HL-60/S4 treated with phorbol 12-myristate 13-acetate at 8.2 ng/mL for 4 days and 3 days (cell line): ENCODE results near the gene WDR48.

Experiments used
- in situ Hi-C: fragments of 300-500 bp; cut with MboI; formaldehyde crosslinking; loops from 2 replicates; pipeline ENCODE4 v1.15.0; 2022; ENCODE audit warnings: low sequenced_read_pairs

The WDR48 gene

DNA sequence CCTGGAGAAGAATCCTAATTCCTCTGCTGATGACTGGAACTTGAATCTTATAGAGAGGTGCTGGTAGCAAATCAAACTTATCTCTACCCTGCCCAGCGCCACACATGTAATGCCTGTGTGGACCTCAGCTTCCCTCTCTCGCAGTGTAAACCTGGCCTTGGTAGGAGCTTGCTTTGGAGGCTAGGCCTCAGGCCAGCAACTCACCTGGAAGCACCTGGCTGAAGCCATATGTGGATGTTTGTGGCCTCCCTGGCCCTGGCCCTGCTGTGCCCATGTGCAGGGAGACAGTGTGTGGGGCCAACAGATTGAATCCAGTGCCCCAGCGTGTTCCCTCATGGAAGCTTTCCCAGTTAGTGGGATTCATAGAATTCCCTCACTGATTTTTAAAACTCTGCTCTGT lies 64.1 kb downstream of the WDR48 start:
- in situ Hi-C loops: no loop called here

DNA sequence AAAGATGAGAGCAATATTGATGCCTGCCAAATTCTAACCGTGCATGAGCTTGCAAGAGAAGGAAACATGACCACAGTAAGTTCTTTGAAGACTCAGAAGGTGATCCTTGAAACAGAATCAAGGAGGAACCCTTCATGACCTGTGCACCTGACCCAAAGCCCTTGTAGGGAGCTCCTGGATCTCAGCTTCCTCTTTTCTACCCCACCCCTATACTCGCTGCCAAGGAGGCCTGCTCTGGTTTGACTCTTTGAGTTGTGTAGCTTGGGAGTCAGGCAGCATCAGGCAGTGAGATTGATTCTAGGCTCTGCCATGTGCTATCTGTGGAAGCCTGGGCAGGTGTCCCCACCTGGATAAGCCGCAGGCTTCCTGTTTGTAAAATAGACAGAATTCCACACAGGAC lies 66.3 kb downstream of the WDR48 start:
- in situ Hi-C loops: no loop called here

DNA sequence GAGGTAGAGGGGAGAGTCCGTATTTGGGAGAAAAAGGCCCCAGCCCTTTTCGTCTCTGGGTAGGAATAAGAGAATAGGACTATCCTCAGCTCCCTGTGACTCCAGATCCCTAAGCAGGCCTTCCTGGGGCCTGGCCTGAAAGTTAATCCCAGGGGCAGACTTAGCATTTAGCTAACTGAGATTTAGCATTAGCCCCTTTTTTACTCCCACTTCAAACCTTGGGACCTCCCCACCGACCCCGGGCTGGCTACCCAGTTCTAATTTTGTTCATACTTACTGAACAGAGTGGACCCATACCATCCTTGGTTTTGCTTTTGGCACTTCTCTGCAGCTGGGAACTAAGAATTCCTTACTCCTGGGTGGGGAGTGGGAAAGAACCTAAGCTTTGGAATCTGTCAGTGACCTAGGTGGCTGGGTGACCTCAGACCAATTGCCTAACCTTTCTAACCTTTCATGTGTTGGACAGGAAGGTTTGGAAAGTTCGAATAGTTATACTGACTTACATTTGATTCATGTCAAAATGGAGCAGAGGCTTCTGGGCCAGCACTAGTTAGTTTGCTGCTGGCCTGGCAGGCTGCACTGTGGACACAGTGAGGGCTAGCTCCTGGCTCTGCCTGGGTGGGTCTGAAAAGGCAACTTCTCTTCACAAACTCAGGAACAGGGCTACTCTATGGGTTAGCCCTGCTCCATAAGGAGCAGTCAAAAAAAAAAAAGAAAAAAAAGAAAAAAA lies 67.3 kb downstream of the WDR48 start:
- in situ Hi-C loops: no loop called here

DNA sequence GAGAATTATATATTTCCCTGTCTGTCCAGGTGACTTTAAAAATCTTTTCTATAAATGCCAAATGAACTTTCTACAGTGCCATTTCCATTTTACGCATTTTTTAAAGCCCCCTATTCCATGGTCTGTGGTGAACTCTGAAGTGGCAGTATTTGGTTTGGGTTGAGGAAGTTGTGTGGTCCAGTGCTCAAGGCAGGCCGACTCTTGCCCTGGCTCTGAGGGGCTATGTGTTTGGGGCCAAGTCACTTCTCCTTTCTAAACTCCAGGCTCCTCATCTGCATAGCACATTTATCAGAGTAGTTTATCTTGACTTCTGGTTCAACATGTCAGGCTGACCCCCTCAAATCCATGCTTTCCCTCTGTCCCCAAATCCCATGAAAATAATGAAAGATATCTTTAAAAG lies 69.8 kb downstream of the WDR48 start:
- in situ Hi-C loops: no loop called here

GRCh38 chr3:39122813-39123212 lies 71.0 kb downstream of the WDR48 start:
- in situ Hi-C loops: no loop called here

DNA sequence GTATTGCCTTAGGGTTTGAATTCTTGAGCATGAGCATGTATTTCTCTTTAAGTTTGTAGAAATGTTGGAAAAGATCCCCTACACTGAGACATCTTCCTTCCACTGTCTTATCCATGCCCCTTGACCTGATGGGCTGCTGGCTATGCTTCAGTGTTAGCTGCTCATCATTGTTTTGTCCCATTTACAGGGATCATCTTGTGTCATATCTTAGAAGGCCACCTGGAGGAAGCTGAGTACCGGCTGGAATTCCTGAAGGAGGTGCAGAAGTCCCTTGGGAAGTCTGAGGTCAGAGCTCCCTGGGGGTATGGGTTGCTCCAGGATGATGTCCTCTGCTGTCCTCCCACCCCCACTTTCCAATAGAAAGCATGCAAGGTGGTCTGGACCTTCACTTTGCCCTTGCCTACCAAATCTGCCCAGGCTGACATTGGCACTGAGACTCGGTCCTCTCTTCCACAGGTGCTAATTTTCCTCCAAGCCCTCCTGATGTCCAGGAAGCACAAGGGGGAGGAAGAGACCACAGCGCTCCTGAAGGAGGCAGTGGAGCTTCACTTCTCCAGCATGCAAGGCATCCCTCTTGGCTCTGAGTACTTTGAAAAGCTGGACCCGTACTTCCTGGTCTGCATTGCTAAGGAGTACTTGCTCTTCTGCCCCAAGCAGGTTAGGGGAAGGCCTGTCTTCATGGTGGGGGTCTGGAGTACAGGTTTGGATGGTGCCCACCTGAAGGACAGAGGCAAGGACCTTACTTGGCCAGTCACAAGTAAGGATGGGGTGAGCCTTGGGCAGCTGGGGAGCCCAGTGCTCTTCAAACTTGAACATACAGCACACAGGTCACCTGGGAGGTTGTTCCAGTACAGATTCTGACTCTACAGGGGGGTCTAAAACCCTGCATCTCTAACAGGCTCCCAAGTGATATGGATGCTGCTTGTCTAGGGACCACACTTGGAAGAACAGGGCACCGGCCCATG lies 73.3 kb downstream of the WDR48 start:
- in situ Hi-C loops: no loop called here

GRCh38 chr3:39125841-39126500 lies 74.2 kb downstream of the WDR48 start:
- in situ Hi-C loops: no loop called here

DNA sequence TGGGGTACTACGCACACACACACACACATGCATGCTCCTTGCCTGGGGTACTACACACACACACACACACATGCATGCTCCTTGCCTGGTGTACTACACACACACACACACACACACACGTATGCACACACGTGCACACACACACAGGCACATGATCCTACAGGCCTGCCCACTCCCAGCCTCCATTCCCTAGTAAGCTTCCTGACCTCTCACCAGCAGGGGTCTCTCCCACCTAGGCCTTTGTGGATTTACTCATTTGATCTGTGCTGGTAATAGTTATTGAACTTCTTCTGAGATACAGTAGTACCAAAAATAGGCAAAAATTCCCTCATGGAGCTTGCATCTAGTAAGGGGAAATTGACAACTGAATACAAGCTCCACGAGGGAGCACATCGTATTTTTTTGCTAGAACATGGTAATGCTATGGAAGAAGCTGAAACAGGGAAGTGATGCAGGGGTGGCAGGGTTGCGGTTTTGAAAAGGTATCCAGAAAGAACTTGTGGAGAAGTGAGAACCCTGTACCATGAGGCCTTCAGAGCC lies 74.8 kb downstream of the WDR48 start:
- in situ Hi-C loops: no loop called here

GRCh38 chr3:39127269-39127907 lies 75.6 kb downstream of the WDR48 start:
- in situ Hi-C loops: no loop called here

DNA sequence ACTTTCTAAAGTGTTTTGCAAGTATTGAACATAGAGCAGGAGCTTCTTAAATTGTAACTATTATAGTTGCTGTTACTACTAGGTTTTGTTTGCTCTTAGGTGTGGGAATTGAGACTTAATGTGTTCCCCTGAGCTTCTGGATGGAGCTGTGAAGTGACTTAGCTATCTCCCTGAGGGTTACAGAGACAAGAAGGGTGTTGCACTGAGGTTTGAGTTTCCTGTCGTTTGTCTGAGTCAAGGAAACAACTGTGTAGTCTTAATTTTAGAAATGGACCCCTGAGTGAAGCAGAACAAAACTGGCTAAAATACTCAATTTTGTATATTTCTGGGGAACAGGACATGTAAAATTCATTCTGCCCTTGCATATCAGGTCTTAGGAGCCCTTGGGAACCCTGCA lies 76.1 kb downstream of the WDR48 start:
- in situ Hi-C loops: no loop called here

DNA sequence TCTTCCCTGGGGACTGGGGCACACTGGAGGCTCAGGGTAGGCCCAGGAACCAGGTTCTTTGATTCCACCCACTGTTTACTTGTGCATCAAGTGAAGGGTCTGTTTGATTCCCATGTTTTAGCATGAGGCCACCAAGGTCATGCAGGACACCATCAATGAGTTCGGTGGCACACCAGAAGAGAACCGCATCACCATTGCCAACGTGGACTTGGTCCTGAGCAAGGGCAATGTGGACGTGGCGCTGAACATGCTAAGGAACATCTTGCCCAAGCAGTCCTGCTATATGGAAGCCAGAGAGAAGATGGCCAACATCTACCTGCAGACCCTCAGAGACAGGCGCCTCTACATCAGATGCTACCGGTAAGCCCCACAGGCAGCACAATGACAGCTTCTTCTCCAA lies 77.1 kb downstream of the WDR48 start:
- in situ Hi-C loops: no loop called here

GRCh38 chr3:39130026-39130425 lies 78.2 kb downstream of the WDR48 start:
- in situ Hi-C loops: no loop called here

DNA sequence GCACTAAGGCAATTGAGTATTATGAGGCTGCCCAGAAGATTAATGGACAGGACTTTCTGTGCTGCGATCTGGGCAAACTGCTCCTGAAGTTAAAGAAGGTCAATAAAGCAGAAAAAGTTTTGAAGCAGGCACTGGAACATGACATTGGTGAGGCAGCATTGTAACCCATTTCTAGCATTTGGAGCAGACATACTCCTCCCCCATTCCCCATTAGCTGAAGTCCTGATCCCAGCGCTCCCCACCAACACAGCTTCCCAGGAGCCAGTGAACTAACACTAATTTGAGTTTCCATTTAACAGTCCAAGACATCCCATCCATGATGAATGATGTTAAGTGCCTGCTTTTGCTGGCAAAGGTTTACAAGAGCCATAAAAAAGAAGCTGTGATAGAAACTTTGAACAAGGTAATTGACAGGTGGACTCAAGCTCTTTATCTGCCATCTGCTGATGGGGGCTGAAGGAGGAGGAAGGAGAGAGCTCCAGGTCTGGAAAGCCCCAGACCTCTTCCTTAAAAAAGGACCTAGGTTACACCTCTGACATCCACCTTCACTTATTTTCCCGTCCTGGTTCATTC lies 79.0 kb downstream of the WDR48 start:
- in situ Hi-C loops: no loop called here

DNA sequence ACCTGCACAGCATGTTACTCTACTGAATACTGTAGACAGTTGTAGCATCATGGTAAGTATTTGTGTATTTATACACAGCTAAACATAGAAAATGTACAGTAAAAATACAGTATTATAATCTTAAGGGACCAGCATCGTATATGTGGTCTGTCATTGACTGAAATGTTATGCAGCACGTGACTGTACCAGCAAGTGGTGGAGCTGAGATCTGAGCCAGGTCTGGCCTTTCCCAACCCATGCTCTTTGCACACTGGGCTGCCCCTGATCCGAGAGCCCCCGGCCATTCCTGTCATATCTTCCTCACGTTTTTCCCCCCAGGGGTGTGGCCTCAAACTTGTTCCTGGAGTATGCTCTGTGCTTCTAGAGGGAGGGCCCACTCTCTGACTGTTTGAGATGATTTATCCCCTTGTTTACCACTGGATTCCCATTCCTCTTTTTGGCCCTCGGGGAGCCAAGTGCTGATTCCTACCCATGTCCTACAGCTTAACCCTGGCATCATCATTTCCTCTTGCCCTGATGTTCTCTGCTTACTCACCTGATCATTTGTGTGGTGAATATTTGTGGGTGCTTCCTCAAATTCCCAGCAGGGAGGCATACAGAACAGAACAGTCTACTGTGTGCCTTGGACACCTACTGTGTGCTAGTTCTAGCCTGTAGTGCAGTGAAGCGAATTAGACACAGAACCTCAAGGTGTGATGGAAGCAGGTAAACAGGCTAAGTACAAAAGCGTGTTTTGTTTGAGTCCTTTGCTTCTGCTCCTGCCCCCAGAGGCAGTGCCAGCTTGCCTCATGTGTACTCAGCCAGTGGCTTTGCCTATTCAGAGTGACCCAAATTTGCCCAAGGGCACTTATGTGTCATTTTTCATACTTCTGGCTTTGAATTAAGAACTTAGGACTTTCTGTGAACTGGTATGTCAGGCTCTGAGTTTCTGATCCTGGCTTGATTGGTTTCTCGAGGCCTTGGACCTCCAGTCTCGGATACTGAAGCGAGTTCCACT lies 80.6 kb downstream of the WDR48 start:
- in situ Hi-C loops: no loop called here

DNA sequence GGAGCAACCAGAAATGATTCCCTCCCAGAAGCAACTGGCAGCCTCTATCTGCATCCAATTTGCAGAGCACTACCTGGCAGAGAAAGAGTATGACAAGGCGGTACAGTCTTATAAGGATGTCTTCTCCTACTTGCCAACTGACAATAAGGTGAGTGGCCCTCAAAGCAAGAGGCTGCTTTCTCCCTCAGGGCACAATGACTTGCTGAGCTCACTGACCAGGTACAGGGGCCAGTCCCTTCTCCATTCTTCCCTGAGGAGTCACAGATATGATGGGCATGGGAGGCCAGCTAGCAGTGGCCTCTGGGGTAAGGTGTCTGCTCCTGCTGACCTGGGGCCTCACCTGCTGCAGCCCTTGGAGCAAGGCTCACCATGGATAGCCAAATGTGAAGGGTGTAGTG lies 81.3 kb downstream of the WDR48 start:
- in situ Hi-C loops: no loop called here

GRCh38 chr3:39133822-39134221 lies 82.0 kb downstream of the WDR48 start:
- in situ Hi-C loops: no loop called here

GRCh38 chr3:39134305-39134704 lies 82.5 kb downstream of the WDR48 start:
- in situ Hi-C loops: no loop called here

DNA sequence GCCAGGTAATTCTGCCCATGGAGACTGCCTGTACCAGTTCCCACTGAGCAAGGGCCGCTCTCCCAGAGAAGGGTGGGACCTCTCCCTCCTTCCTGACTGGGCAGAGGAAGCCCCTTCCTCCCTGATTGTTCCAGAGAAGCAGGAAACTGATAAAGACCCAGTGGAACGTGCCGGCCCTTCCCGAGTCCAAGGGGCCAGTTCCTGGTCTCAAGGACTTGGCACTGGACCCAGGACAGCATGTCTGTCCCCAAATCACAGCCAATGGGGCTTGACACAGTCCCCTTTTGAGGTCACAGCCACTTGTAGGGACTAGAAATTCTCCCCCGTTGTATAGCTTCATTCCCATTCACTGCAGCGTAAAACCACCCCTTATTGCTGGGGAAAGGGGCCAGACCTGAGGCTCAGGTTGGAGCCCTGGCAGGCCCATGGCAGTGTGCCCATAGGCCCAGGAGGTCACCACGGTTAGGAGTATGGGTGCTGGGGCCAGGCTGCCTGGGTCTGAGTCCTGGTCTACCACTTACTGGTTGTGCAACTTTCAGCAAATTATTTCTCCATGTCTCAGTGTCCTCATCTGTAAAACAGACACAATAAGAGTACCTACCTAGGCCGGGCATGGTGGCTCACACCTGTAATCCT lies 83.5 kb downstream of the WDR48 start:
- in situ Hi-C loops: no loop called here
